GM23338 (cell line): ENCODE measurements around the gene AHNAK. TPM values are rescaled to one million over a fixed set of nuclear protein-coding genes. Genes with fewer than 3 reads are reported as not detected.
A peak's percentile ranks its signal among the peaks of the same experiment; 100 is the strongest.
"Not testable (repeated sequence)": the region's sequence is repeated elsewhere in the genome, so short reads cannot be mapped to it uniquely, and the experiment has no call there.

Source experiments
- ATAC-seq: fragments of 200-7000 bp; cut with Tn5 transposase; 3 replicates; pipeline ENCODE4 v1.9.1; 2020
- DNase-seq: peaks from one replicate; pipeline ENCODE4 v3.0.0-alpha.2; 2015; ENCODE audit warnings: low spot score
- H2AFZ ChIP-seq: fragments of 200-600 bp; sonication (generic); 2 replicates; pipeline ENCODE4 v1.8.0; 2016; ENCODE audit warnings: antibody characterized with exemption, mild to moderate bottlenecking, moderate library complexity
- H3F3A ChIP-seq: fragments of 200-600 bp; sonication (generic); replicated peaks from 2 replicates; pipeline ENCODE4 v1.8.0; 2017; ENCODE audit warnings: antibody characterized with exemption, mixed run types, low read depth
- H3K27ac ChIP-seq: fragments of 200-600 bp; sonication (generic); 2 replicates; pipeline ENCODE4 v1.6.1; 2016; ENCODE audit warnings: low read depth
- H3K27me3 ChIP-seq: fragments of 200-600 bp; sonication (generic); 2 replicates; pipeline ENCODE4 v1.8.0; 2016; ENCODE audit warnings: mild to moderate bottlenecking, mixed run types, moderate library complexity; ENCODE audit not compliant: insufficient read depth
- H3K36me3 ChIP-seq: fragments of 200-600 bp; sonication (generic); 2 replicates; pipeline ENCODE4 v1.8.0; 2016; ENCODE audit warnings: mild to moderate bottlenecking; ENCODE audit not compliant: insufficient read depth
- H3K4me1 ChIP-seq: fragments of 200-600 bp; sonication (generic); 2 replicates; pipeline ENCODE4 v1.8.0; 2016; ENCODE audit warnings: mild to moderate bottlenecking, moderate library complexity; ENCODE audit not compliant: insufficient read depth
- H3K4me2 ChIP-seq: fragments of 200-600 bp; sonication (generic); 2 replicates; pipeline ENCODE4 v1.7.1; 2017; ENCODE audit warnings: mixed run types
- H3K4me3 ChIP-seq: fragments of 200-600 bp; sonication (generic); 2 replicates; pipeline ENCODE4 v1.6.1; 2016; ENCODE audit warnings: mixed run types
- H3K79me2 ChIP-seq: fragments of 200-600 bp; sonication (generic); replicated peaks from 2 replicates; pipeline ENCODE4 v1.8.0; 2017; ENCODE audit warnings: mild to moderate bottlenecking; ENCODE audit not compliant: insufficient read depth
- H3K9me2 ChIP-seq: fragments of 200-600 bp; sonication (generic); 2 replicates; pipeline ENCODE4 v1.8.0; 2017; ENCODE audit not compliant: insufficient read depth
- H4K20me1 ChIP-seq: fragments of 200-600 bp; sonication (generic); replicated peaks from 2 replicates; pipeline ENCODE4 v1.8.0; 2017; ENCODE audit warnings: mild to moderate bottlenecking; ENCODE audit not compliant: insufficient read depth
- H3K27ac Mint-ChIP-seq: 2 replicates; pipeline ENCODE4 v1.8.0; 2020; ENCODE audit warnings: inconsistent platforms, mild to moderate bottlenecking, moderate library complexity, mixed read lengths
- H3K27me3 Mint-ChIP-seq: 3 replicates; pipeline ENCODE4 v1.8.0; 2022; ENCODE audit warnings: low read depth, mild to moderate bottlenecking, moderate library complexity, mixed read lengths, inconsistent platforms; ENCODE audit not compliant: insufficient read depth, poor library complexity
- H3K36me3 Mint-ChIP-seq: 3 replicates; pipeline ENCODE4 v1.8.0; 2021; ENCODE audit warnings: low read depth, mild to moderate bottlenecking, inconsistent platforms, moderate library complexity, mixed read lengths
- H3K4me1 Mint-ChIP-seq: 3 replicates; pipeline ENCODE4 v1.8.0; 2020; ENCODE audit warnings: mild to moderate bottlenecking, inconsistent platforms, mixed read lengths
- H3K4me3 Mint-ChIP-seq: 3 replicates; pipeline ENCODE4 v1.8.0; 2021; ENCODE audit warnings: moderate library complexity, mild to moderate bottlenecking, inconsistent platforms, mixed read lengths
- H3K9me3 Mint-ChIP-seq: 3 replicates; pipeline ENCODE4 v1.8.0; 2020; ENCODE audit warnings: moderate library complexity, mild to moderate bottlenecking, inconsistent platforms, mixed read lengths
- CREB1 ChIP-seq: fragments of 250-450 bp; sonication (Bioruptor Pico); IDR thresholded peaks from 2 replicates; pipeline ENCODE4 v1.5.0; 2020; ENCODE audit warnings: low read depth, mild to moderate bottlenecking, moderate library complexity
- CTCF ChIP-seq, 2 experiments: fragments of 200-600 bp in 1 of 2; sonication (generic) in 1 of 2; conservative IDR thresholded peaks; 2 replicates each; pipeline versions ENCODE4 v1.5.1 to v1.6.1; 2016 to 2017; ENCODE audit warnings: antibody characterized with exemption in 2 of 2, low read depth in 2 of 2, mild to moderate bottlenecking in 2 of 2, moderate library complexity in 1 of 2
- ETS1 ChIP-seq: IDR thresholded peaks from 2 replicates; pipeline ENCODE4 v1.6.1; 2016; ENCODE audit warnings: antibody characterized with exemption
- EZH2 ChIP-seq: fragments of 200-600 bp; sonication (generic); IDR thresholded peaks from one replicate; pipeline ENCODE4 v1.8.0; 2017; ENCODE audit warnings: antibody characterized with exemption, mild to moderate bottlenecking, low read depth; ENCODE audit not compliant: unreplicated experiment
- EZH2phosphoT487 ChIP-seq: fragments of 200-600 bp; sonication (generic); IDR thresholded peaks from one replicate; pipeline ENCODE4 v1.8.1; 2018; ENCODE audit warnings: antibody characterized with exemption; ENCODE audit not compliant: unreplicated experiment
- JUNB ChIP-seq: IDR thresholded peaks from one replicate; pipeline ENCODE4 v1.6.1; 2016; ENCODE audit warnings: antibody characterized with exemption; ENCODE audit not compliant: unreplicated experiment
- NANOG ChIP-seq: IDR thresholded peaks from 2 replicates; pipeline ENCODE4 v1.6.1; 2016; ENCODE audit warnings: antibody characterized with exemption, borderline replicate concordance
- STAT1 ChIP-seq: IDR thresholded peaks from one replicate; pipeline ENCODE4 v1.6.1; 2016; ENCODE audit warnings: antibody characterized with exemption; ENCODE audit not compliant: unreplicated experiment
- ZNF462 ChIP-seq: fragments of 250-450 bp; sonication (Bioruptor Pico); IDR thresholded peaks from 2 replicates; pipeline ENCODE4 v1.5.0; 2020; ENCODE audit warnings: mild to moderate bottlenecking, moderate library complexity
- polyA plus RNA-seq: library from polyadenylated mRNA; unstranded; fragments of >200 nt; fragmentation: Nextera tagmentation; extraction: Ambion mirVana; gene quantifications from 2 replicates; pipeline ENCODE4 v1.2.1, GENCODE V29; 2016
- total RNA-seq: library from RNA; depleted of rRNA; stranded (reverse); fragments of >200 nt; shearing (Covaris generic); gene quantifications from 2 replicates; pipeline ENCODE4 v1.2.3, GENCODE V29; 2014

The AHNAK gene
- total and polyA plus RNA-seq, 2 experiments from 2014 or later, result 0.91 to 2.1 TPM

GRCh38 chr11:62499944-62500649 lies 46.5 kb downstream of the AHNAK start (continued):
- TF ChIP-seq EZH2phosphoT487, result no peak
- no peak for TF ChIP-seq ETS1
- TF ChIP-seq EZH2, result no peak
- TF ChIP-seq NANOG, result no peak

GRCh38 chr11:62499311-62499943 lies 47.2 kb downstream of the AHNAK start:
- H2AFZ ChIP-seq, result peak overlapping the region; percentile 52; the same call in 1 of the 2 replicates
- ATAC-seq, result peak; percentile 27
- DNase-seq, H3K4me2 ChIP-seq, H3K27me3 Mint-ChIP-seq, H3K36me3 Mint-ChIP-seq, H3K27ac ChIP-seq, H3K4me3 ChIP-seq, H3K36me3 ChIP-seq, H4K20me1 ChIP-seq, H3K4me3 Mint-ChIP-seq, H3F3A ChIP-seq, H3K27me3 ChIP-seq, H3K27ac Mint-ChIP-seq, H3K9me2 ChIP-seq, H3K9me3 Mint-ChIP-seq, H3K79me2 ChIP-seq: not testable (repeated sequence)
- H3K4me1 ChIP-seq, result peaks cover 24% of the 10 kb centered on the region
- peaks cover 34% of the 10 kb centered on the region for H3K4me1 Mint-ChIP-seq

- ATAC-seq (no peak), DNase-seq (no peak)
- no peaks in the 10 kb centered on the region for H3K36me3 ChIP-seq
- H2AFZ ChIP-seq, result no peak overlapping the region
- H3K4me1 ChIP-seq, result peaks cover 16% of the 10 kb centered on the region; the same call in 1 of the 2 replicates
- H3F3A ChIP-seq, result no peaks in the 10 kb centered on the region; the same call in 1 of the 2 replicates
- Mint-ChIP-seq H3K4me3 (no peak overlapping the region), H3K27ac (no peak overlapping the region), H3K36me3 (no peaks in the 10 kb centered on the region), H3K4me1 (peaks cover 28% of the 10 kb centered on the region), H3K9me3 (no peaks in the 10 kb centered on the region), H3K27me3 (peaks cover 10% of the 10 kb centered on the region)
- no peak overlapping the region for H3K4me2 ChIP-seq
- no peaks in the 10 kb centered on the region for H3K79me2 ChIP-seq
- no peaks in the 10 kb centered on the region for H3K9me2 ChIP-seq
- H3K27ac ChIP-seq, result no peak overlapping the region
- H3K4me3 ChIP-seq, result no peak overlapping the region
- no peaks in the 10 kb centered on the region; the same call in 1 of the 2 replicates for H3K27me3 ChIP-seq
- no peaks in the 10 kb centered on the region for H4K20me1 ChIP-seq
- TF ChIP-seq CREB1 (no peak), STAT1 (no peak), JUNB (no peak), ZNF462 (CRISPR knock-in tag) (no peak), CTCF (conservative IDR thresholded peaks at IDR 0.05; ENCODE audit: low read depth in 2 of 2) (no peak)
These were observed 47.9 kb downstream of the AHNAK start for GRCh38 chr11:62498492-62499286.
